NCI-H2107 (cell line): Measurements from ENCODE around the gene GID8.

ENCODE experiments used
- DNase-seq: peaks from one replicate; lab custom pipeline; 2025; lab: John Stamatoyannopoulos, UW

GID8 gene

GRCh38 chr20:62938105-62938888 is at the start of gene GID8:
Gene GID8 (plus strand): TSS chr20:62938147. CDS start chr20:62941503, 3,356 bp downstream.
- DNase-seq: no peak

- DNase-seq: no peak
These were observed 49.5 kb upstream of the GID8 start for GRCh38 chr20:62888406-62888805.

- DNase-seq: no peak
These were observed 49.0 kb upstream of the GID8 start for GRCh38 chr20:62888910-62889309.

- DNase-seq: no peak
These were observed 48.5 kb upstream of the GID8 start for GRCh38 chr20:62889411-62889810.

GRCh38 chr20:62889871-62890270 is 48.1 kb upstream of the GID8 start:
- no peak for DNase-seq

- DNase-seq: no peak
These were observed 47.5 kb upstream of the GID8 start for GRCh38 chr20:62890444-62890843.

- no peak for DNase-seq
These were observed 46.8 kb upstream of the GID8 start for GRCh38 chr20:62891111-62891510.

- no peak for DNase-seq
These were observed 45.3 kb upstream of the GID8 start for GRCh38 chr20:62892348-62893304.

- no peak for DNase-seq
These were observed 44.2 kb upstream of the GID8 start for GRCh38 chr20:62893700-62894099.

GRCh38 chr20:62894261-62894660 is 43.7 kb upstream of the GID8 start:
- no peak for DNase-seq

- DNase-seq: no peak
These were observed 42.4 kb upstream of the GID8 start for GRCh38 chr20:62895539-62895938.

GRCh38 chr20:62896526-62896925 is 41.4 kb upstream of the GID8 start:
- peak; percentile 31 for DNase-seq

GRCh38 chr20:62897666-62898065 is 40.3 kb upstream of the GID8 start:
- no peak for DNase-seq

- DNase-seq: no peak
These were observed 39.6 kb upstream of the GID8 start for GRCh38 chr20:62898093-62898964.

- peak; percentile 59 for DNase-seq
These were observed 38.8 kb upstream of the GID8 start for GRCh38 chr20:62898970-62899632.

- DNase-seq: no peak
These were observed 38.3 kb upstream of the GID8 start for GRCh38 chr20:62899633-62900051.

GRCh38 chr20:62900052-62900691 is 37.8 kb upstream of the GID8 start:
- DNase-seq: peak; percentile 30

- DNase-seq: peak; percentile 47
These were observed 37.0 kb upstream of the GID8 start for GRCh38 chr20:62900692-62901584.

- no peak for DNase-seq
These were observed 36.1 kb upstream of the GID8 start for GRCh38 chr20:62901891-62902290.
